Spleen (tissue), 7 donors: ENCODE data around the gene UPK3BL1.
"Not testable (repeated sequence)": the region's sequence is repeated elsewhere in the genome, so short reads cannot be mapped to it uniquely, and the experiment has no call there.

Experiments
- POLR2A ChIP-seq, 3 donors: fragments of 450-650 bp; IDR thresholded peaks; one replicate each; pipeline ENCODE4 v1.5.1; 2017; ENCODE audit warnings: antibody characterized with exemption in 3 of 3, mild to moderate bottlenecking in 1 of 3
- POLR2AphosphoS5 ChIP-seq, 3 donors: sonication (generic); formaldehyde crosslinking; IDR thresholded peaks; one replicate each; pipeline ENCODE4 v1.5.1; 2017; ENCODE audit warnings: antibody characterized with exemption in 3 of 3
- TF ChIP-seq, protein P1 (sequence below), 11 experiments: fragments of 200-600 bp in 7 of 11; fragments of 450-650 bp in 4 of 11; sonication (generic) in 4 of 11; IDR thresholded peaks in 8 of 11; conservative IDR thresholded peaks in 3 of 11; 1 replicate in 7 of 11; 2 replicates in 4 of 11; pipeline versions ENCODE4 v1.4.0 to v1.8.0; 2016 to 2021; ENCODE audit warnings: antibody characterized with exemption in 11 of 11, inconsistent platforms in 4 of 11, mild to moderate bottlenecking in 1 of 11
- donor health status: DM: no; HTN: no; CAD: no; lungs with moderate emphysema.
- donor health status: DM: no; HTN: no; CAD: no.
- donor health status: DM: no; HTN: no; CAD: no.

DNA sequence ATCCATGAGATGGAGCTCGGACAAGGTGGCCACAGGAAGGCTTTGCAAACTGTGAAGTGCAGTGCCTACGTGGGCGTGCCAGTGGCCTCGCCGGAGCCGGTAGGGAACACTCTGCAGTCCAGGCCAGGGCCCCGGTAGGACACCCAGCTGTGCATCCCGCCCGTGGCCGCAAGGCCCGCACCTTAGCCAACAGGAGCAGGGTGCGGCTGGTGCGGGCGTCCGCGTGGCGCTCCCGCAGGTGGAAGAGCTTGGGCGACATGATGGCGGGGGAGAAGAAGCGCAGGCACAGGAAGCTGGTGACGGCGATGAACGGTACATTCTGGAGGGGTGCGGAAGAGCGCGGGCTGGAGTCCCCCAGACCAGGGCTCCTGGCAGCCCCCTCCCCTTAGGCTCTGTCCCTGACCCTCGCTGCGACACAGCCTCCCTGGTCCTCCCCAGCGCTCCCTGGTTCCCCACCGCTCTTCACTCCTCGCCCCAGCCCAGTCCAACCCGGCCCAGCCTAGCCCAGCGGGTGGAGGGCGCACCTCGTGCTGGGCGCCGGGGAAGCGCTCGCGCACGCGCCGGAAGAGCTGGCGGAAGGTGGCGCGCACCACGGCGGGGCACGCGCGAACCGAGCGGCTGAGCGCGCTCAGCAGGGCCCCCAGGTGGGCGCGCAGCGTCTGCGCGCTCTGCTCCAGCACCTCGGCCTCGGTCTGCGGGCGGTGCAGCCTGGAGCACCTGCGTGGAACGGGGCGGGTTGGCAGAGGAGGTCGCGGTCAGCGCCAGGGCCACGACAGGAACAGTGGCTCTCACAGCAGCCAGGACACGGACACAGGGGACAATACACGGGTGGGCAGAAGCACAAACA is 47.1 kb upstream of the UPK3BL1 start:
- not testable (repeated sequence) for TF ChIP-seq POLR2A (IDR thresholded peaks at IDR 0.05)
- TF ChIP-seq, protein P1, sequence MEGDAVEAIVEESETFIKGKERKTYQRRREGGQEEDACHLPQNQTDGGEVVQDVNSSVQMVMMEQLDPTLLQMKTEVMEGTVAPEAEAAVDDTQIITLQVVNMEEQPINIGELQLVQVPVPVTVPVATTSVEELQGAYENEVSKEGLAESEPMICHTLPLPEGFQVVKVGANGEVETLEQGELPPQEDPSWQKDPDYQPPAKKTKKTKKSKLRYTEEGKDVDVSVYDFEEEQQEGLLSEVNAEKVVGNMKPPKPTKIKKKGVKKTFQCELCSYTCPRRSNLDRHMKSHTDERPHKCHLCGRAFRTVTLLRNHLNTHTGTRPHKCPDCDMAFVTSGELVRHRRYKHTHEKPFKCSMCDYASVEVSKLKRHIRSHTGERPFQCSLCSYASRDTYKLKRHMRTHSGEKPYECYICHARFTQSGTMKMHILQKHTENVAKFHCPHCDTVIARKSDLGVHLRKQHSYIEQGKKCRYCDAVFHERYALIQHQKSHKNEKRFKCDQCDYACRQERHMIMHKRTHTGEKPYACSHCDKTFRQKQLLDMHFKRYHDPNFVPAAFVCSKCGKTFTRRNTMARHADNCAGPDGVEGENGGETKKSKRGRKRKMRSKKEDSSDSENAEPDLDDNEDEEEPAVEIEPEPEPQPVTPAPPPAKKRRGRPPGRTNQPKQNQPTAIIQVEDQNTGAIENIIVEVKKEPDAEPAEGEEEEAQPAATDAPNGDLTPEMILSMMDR (IDR thresholded peaks at IDR 0.05 in 8 of 11, conservative IDR thresholded peaks at IDR 0.05 in 3 of 11) = not testable (repeated sequence)
- peak in 1 of 3 donors; percentile 55 for TF ChIP-seq POLR2AphosphoS5 (IDR thresholded peaks at IDR 0.05)
